Endodermal cell (in vitro differentiated cells): ENCODE results near the gene EHD4. TPM values are rescaled to one million over a fixed set of nuclear protein-coding genes. Genes with fewer than 3 reads are reported as not detected.

Source experiments
- DNase-seq: peaks from one replicate; pipeline ENCODE4 v3.0.0-alpha.2; 2017
- H3K27ac ChIP-seq: 2 replicates; pipeline ENCODE4 v1.5.1; 2013; ENCODE audit warnings: mild to moderate bottlenecking, low read depth, low read length, moderate library complexity
- H3K27me3 ChIP-seq: 2 replicates; pipeline ENCODE4 v1.6.1; 2013; ENCODE audit warnings: mild to moderate bottlenecking, low read length, moderate library complexity; ENCODE audit not compliant: insufficient read depth, control insufficient read depth, poor library complexity, severe bottlenecking
- H3K36me3 ChIP-seq: 2 replicates; pipeline ENCODE4 v1.7.0; 2013; ENCODE audit warnings: mild to moderate bottlenecking, low read length, moderate library complexity; ENCODE audit not compliant: control insufficient read depth, insufficient read depth
- H3K4me1 ChIP-seq: one replicate; pipeline ENCODE4 v1.7.0; 2013; ENCODE audit warnings: low read length; ENCODE audit not compliant: control insufficient read depth, insufficient read depth
- H3K4me3 ChIP-seq: 2 replicates; pipeline ENCODE4 v1.5.1; 2013; ENCODE audit warnings: mild to moderate bottlenecking, low read length, moderate library complexity
- H3K9ac ChIP-seq: 2 replicates; pipeline ENCODE4 v1.6.1; 2013; ENCODE audit warnings: mild to moderate bottlenecking, low read length, moderate library complexity; ENCODE audit not compliant: poor library complexity, severe bottlenecking; ENCODE audit errors: extremely low read depth
- H3K9me3 ChIP-seq: 2 replicates; pipeline ENCODE4 v1.6.1; 2013; ENCODE audit warnings: mild to moderate bottlenecking, low read length, moderate library complexity; ENCODE audit not compliant: control insufficient read depth
- H3K27ac Mint-ChIP-seq: 2 replicates; pipeline ENCODE4 v1.8.0; 2020; ENCODE audit warnings: mixed read lengths
- H3K27me3 Mint-ChIP-seq: 2 replicates; pipeline ENCODE4 v1.8.0; 2021; ENCODE audit warnings: mild to moderate bottlenecking, mixed read lengths; ENCODE audit not compliant: insufficient read depth
- H3K36me3 Mint-ChIP-seq: 2 replicates; pipeline ENCODE4 v1.8.0; 2020; ENCODE audit warnings: low read depth, mixed read lengths
- H3K4me1 Mint-ChIP-seq: 2 replicates; pipeline ENCODE4 v1.8.0; 2020; ENCODE audit warnings: mixed read lengths
- H3K4me3 Mint-ChIP-seq: 2 replicates; pipeline ENCODE4 v1.8.0; 2020; ENCODE audit warnings: mild to moderate bottlenecking, moderate library complexity, mixed read lengths
- H3K9me3 Mint-ChIP-seq: 2 replicates; pipeline ENCODE4 v1.8.0; 2020; ENCODE audit warnings: mild to moderate bottlenecking, mixed read lengths
- CTCF ChIP-seq: fragments of 200-600 bp; sonication (generic); conservative IDR thresholded peaks from 2 replicates; pipeline ENCODE4 v1.5.0; 2021; ENCODE audit warnings: antibody characterized with exemption, mild to moderate bottlenecking
- WGBS, 2 experiments: methylation state at CpG; one replicate each; pipeline versions ENCODE4 v1.1.5 to v1.1.7; 2013; ENCODE audit warnings: missing lambda C conversion rate in 2 of 2, mixed read lengths in 1 of 2; ENCODE audit not compliant: insufficient coverage in 1 of 2, insufficient read length in 1 of 2; 5-methylcytosine and 5-hydroxymethylcytosine counted together
- total RNA-seq, 2 donors: library from RNA; stranded (reverse); fragmentation: NEBNext Ultra II Directional in 1 of 2; extraction: Animal tissue kit (Norgen Biotek cat#: 25700) in 1 of 2; gene quantifications; 2 replicates in 1 of 2; 3 replicates in 1 of 2; pipeline ENCODE4 v1.2.1, GENCODE V29; 2021

Gene EHD4
- total RNA-seq, 2 donors from 2014 or later: 16.9 to 17.3 TPM

GRCh38 chr15:41866872-41867579 is 105.3 kb downstream of the EHD4 start:
- Histone ChIP-seq H3K27me3 (no peaks in the 10 kb centered on the region), H3K9ac (no peak overlapping the region), H3K9me3 (no peaks in the 10 kb centered on the region), H3K36me3 (no peaks in the 10 kb centered on the region), H3K4me3 (no peak overlapping the region), H3K27ac (no peak overlapping the region), H3K4me1 (peaks cover 8% of the 10 kb centered on the region)
- no peak overlapping the region for H3K27ac Mint-ChIP-seq
- peaks cover 4% of the 10 kb centered on the region for H3K4me1 Mint-ChIP-seq
- no peak for DNase-seq
- no peak overlapping the region for H3K4me3 Mint-ChIP-seq
- no peak for TF ChIP-seq CTCF
- H3K27me3 Mint-ChIP-seq: no peaks in the 10 kb centered on the region
- H3K9me3 Mint-ChIP-seq: no peaks in the 10 kb centered on the region
- H3K36me3 Mint-ChIP-seq: no peaks in the 10 kb centered on the region
- 90% methylated on average over 9 to 25 of the region's 25 CpGs for WGBS, 2 experiments

DNA sequence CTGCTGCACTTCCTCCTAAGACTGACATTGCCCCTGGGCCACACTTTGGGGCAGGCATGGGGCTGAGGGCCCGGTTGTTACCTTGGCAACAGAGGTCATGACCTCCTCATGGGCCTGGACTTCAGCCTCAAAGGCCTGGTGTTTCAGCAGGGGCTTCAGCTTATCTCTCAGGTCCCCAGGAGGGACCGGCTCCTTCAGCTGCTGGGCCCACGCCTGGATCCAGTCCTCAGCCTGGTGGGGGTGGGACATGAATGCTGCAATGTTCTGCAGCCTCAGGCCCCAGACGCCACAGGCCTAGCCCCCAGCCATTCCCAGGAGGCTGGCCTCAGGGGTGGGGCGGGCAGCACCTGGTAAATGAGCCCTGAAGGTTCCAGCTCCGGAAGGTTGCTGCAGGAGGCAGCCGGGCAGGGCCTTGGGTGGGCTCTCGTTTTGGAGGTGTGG is 106.1 kb downstream of the EHD4 start:
- WGBS, 2 experiments: 64 to 72% methylated on average over 2 to 8 of the region's 8 CpGs
- no peaks in the 10 kb centered on the region for H3K27me3 ChIP-seq
- H3K4me1 Mint-ChIP-seq: peaks cover 4% of the 10 kb centered on the region
- no peaks in the 10 kb centered on the region for H3K9me3 ChIP-seq
- H3K4me1 ChIP-seq: peaks cover 8% of the 10 kb centered on the region
- H3K36me3 ChIP-seq: no peaks in the 10 kb centered on the region
- DNase-seq: no peak
- no peak overlapping the region for H3K27ac Mint-ChIP-seq
- H3K27ac ChIP-seq: peak overlapping the region; percentile 16
- no peaks in the 10 kb centered on the region for H3K27me3 Mint-ChIP-seq
- no peaks in the 10 kb centered on the region for H3K36me3 Mint-ChIP-seq
- H3K9ac ChIP-seq: no peak overlapping the region
- H3K4me3 Mint-ChIP-seq: no peak overlapping the region
- H3K9me3 Mint-ChIP-seq: no peaks in the 10 kb centered on the region
- H3K4me3 ChIP-seq: no peak overlapping the region
- no peak for TF ChIP-seq CTCF

DNA sequence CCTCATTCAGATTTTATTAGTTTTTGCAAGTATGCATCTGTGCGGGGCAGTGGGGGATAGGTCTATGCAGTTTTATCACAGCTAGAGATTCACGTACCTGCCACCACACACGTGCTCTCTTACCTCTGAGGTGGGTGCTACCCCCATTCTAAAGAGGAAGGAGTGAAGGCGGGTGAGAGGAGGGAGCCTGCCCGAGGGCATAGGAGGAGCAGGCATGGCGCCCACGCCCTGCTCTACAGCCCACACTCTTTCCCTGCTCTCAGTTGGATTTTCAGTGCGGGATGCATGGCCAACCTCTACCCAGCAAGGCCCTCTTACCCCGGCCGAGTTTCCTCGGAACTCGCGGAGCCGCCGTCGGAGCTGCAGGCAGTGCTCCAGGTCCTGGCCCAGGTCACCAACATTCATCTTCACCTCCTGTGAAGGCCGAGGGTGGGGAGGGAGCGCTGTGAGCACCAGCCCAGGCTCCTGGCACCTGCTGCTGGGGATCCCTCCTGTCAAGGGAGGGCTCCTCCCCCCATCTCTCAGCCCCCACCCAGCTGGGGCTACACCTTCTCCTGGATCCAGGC is 106.8 kb downstream of the EHD4 start:
- H3K9ac ChIP-seq: no peak overlapping the region
- WGBS, 2 experiments: 90 to 94% methylated on average over 6 to 18 of the region's 18 CpGs

More for the DNA sequence above, 106.8 kb downstream of the EHD4 start:
- no peak for TF ChIP-seq CTCF
- Histone ChIP-seq H3K36me3 (no peaks in the 10 kb centered on the region), H3K27me3 (no peaks in the 10 kb centered on the region), H3K4me1 (peaks cover 8% of the 10 kb centered on the region), H3K4me3 (no peak overlapping the region), H3K9me3 (no peaks in the 10 kb centered on the region), H3K27ac (no peak overlapping the region)
- Mint-ChIP-seq H3K4me1 (peaks cover 4% of the 10 kb centered on the region), H3K9me3 (no peaks in the 10 kb centered on the region), H3K4me3 (no peak overlapping the region), H3K36me3 (no peaks in the 10 kb centered on the region), H3K27ac (no peak overlapping the region), H3K27me3 (no peaks in the 10 kb centered on the region)
- DNase-seq: no peak
